DMS 273 (cell line): ENCODE measurements around the gene EML1.

Experiments used
- DNase-seq: peaks from one replicate; lab custom pipeline; 2025; ENCODE audit not compliant: unreplicated experiment; lab: John Stamatoyannopoulos, UW

The EML1 gene

GRCh38 chr14:99982537-99983250 lies 189.5 kb downstream of the EML1 start:
- peak; percentile 75 for DNase-seq

GRCh38 chr14:99983251-99984015 lies 190.2 kb downstream of the EML1 start:
- DNase-seq, result no peak

GRCh38 chr14:99984036-99984435 lies 190.8 kb downstream of the EML1 start:
- DNase-seq, result no peak

- peak; percentile 70 for DNase-seq
Observed at GRCh38 chr14:99986396-99986795, 193.2 kb downstream of the EML1 start.

- no peak for DNase-seq
Observed at GRCh38 chr14:99989032-99989431, 195.8 kb downstream of the EML1 start.

GRCh38 chr14:99990268-99991170 lies 197.3 kb downstream of the EML1 start:
- no peak for DNase-seq

GRCh38 chr14:99991331-99991730 lies 198.1 kb downstream of the EML1 start:
- no peak for DNase-seq
